Measurements from ENCODE around the gene YBX3. TPM values are rescaled to one million over a fixed set of nuclear protein-coding genes. Genes with fewer than 3 reads are reported as not detected.

YBX3 gene
- total and polyA plus RNA-seq, 2 of the 13 experiments (the other 11 are each of a cell fraction or from before 2014, with no cell fraction given): 77.5 to 99.6 TPM

DNA sequence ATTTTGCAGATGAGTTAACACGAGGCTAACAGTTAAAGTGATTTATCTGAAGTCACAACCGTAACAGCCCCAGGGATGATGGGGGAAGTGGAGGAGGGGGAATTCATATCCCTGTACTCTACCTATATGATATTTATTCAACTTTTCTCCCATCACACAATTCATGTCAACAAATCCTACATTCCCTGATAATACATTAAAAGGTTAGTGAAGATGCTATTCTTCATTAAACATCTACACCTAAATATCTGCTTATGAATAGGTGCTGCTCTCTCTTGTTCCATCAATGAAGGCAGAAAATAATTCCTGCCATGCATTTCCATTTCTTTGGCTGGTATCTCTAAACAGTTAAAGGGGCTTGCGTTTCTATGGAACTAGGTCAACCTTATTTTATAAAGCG lies 6.8 kb downstream of the YBX3 start:
- TF ChIP-seq, protein P1, sequence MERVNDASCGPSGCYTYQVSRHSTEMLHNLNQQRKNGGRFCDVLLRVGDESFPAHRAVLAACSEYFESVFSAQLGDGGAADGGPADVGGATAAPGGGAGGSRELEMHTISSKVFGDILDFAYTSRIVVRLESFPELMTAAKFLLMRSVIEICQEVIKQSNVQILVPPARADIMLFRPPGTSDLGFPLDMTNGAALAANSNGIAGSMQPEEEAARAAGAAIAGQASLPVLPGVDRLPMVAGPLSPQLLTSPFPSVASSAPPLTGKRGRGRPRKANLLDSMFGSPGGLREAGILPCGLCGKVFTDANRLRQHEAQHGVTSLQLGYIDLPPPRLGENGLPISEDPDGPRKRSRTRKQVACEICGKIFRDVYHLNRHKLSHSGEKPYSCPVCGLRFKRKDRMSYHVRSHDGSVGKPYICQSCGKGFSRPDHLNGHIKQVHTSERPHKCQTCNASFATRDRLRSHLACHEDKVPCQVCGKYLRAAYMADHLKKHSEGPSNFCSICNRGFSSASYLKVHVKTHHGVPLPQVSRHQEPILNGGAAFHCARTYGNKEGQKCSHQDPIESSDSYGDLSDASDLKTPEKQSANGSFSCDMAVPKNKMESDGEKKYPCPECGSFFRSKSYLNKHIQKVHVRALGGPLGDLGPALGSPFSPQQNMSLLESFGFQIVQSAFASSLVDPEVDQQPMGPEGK (CRISPR knock-in tag; IDR thresholded peaks at IDR 0.05): no peak
- 0 out of 2 replicates have a peak, but pooled peaks have one; percentile 19 for TF ChIP-seq RBFOX2 (IDR thresholded peaks at IDR 0.05; ENCODE audit: low read depth, low read length)
- TF ChIP-seq, protein P2, sequence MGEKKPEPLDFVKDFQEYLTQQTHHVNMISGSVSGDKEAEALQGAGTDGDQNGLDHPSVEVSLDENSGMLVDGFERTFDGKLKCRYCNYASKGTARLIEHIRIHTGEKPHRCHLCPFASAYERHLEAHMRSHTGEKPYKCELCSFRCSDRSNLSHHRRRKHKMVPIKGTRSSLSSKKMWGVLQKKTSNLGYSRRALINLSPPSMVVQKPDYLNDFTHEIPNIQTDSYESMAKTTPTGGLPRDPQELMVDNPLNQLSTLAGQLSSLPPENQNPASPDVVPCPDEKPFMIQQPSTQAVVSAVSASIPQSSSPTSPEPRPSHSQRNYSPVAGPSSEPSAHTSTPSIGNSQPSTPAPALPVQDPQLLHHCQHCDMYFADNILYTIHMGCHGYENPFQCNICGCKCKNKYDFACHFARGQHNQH (CRISPR knock-in tag; IDR thresholded peaks at IDR 0.05): no peak
- TF ChIP-seq, protein P3, sequence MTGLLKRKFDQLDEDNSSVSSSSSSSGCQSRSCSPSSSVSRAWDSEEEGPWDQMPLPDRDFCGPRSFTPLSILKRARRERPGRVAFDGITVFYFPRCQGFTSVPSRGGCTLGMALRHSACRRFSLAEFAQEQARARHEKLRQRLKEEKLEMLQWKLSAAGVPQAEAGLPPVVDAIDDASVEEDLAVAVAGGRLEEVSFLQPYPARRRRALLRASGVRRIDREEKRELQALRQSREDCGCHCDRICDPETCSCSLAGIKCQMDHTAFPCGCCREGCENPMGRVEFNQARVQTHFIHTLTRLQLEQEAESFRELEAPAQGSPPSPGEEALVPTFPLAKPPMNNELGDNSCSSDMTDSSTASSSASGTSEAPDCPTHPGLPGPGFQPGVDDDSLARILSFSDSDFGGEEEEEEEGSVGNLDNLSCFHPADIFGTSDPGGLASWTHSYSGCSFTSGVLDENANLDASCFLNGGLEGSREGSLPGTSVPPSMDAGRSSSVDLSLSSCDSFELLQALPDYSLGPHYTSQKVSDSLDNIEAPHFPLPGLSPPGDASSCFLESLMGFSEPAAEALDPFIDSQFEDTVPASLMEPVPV (CRISPR knock-in tag; IDR thresholded peaks at IDR 0.05): no peak
- TF ChIP-seq, protein P4, sequence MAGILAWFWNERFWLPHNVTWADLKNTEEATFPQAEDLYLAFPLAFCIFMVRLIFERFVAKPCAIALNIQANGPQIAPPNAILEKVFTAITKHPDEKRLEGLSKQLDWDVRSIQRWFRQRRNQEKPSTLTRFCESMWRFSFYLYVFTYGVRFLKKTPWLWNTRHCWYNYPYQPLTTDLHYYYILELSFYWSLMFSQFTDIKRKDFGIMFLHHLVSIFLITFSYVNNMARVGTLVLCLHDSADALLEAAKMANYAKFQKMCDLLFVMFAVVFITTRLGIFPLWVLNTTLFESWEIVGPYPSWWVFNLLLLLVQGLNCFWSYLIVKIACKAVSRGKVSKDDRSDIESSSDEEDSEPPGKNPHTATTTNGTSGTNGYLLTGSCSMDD (CRISPR knock-in tag; IDR thresholded peaks at IDR 0.05): no peak
- Histone ChIP-seq H3K36me3 (replicated peaks in 1 of 2; ENCODE audit: control insufficient read depth in 1 of 2, insufficient read depth in 2 of 2, low read length in 2 of 2) (peaks cover 14 to 68% of the 10 kb centered on the region in 2 experiments), H3K9me3 (ENCODE audit: low read length) (no peaks in the 10 kb centered on the region), H3K27me3 (ENCODE audit: control insufficient read depth in 1 of 2, insufficient read depth in 2 of 2, low read length in 2 of 2) (no peaks in the 10 kb centered on the region), H3K4me2 (ENCODE audit: low read depth, low read length) (no peak overlapping the region), H3K4me1 (ENCODE audit: insufficient read depth, low read length) (peaks cover 44% of the 10 kb centered on the region), H4K20me1 (ENCODE audit: insufficient read depth, low read length) (peaks cover 35% of the 10 kb centered on the region), H3K4me3 (replicated peaks in 1 of 3; ENCODE audit: insufficient read depth in 1 of 3, low read depth in 2 of 3, low read length in 3 of 3) (no peak overlapping the region), H2AFZ (ENCODE audit: low read length) (no peak overlapping the region), H3K9ac (ENCODE audit: insufficient read depth, low read depth, low read length) (no peak overlapping the region), H3K79me2 (ENCODE audit: insufficient read depth, low read length) (peaks cover 50% of the 10 kb centered on the region), H3K27ac (ENCODE audit: extremely low read length, insufficient read depth, low read length) (no peak overlapping the region)
- no peak for FAIRE-seq
- ChIA-PET POLR2A (no interaction called here), CTCF (ENCODE audit: low intra/inter-chr PET ratio, low total read pairs) (no interaction called here)
- DNase-seq (ENCODE audit: low spot score): no peak
- 94% methylated on average over 4 of the region's 4 CpGs for WGBS (ENCODE audit: low lambda C conversion rate)
- intact Hi-C loops (cut with micrococcal nuclease; ENCODE audit: unreplicated experiment): no loop called here
- no TSS peak for BruUV-seq (replicated peaks)
- in situ Hi-C loops (cut with HindIII; ENCODE audit: extremely low pct_ligation_motif_present, low pct_unique_long_range_greater_than_20kb): no loop called here
- no peak for ATAC-seq

All from HepG2 (cell line).